H9 (cell line): ENCODE results near the gene ASTN2. TPM values are rescaled to one million over a fixed set of nuclear protein-coding genes. Genes with fewer than 3 reads are reported as not detected.

Experiments
- DNase-seq: peaks from one replicate; pipeline ENCODE4 v3.0.0-alpha.2; 2017
- H2AFZ ChIP-seq: one replicate; pipeline ENCODE4 v1.6.1; 2013; ENCODE audit warnings: mild to moderate bottlenecking, low read length, control low read depth, moderate library complexity
- H2AK5ac ChIP-seq: 2 replicates; pipeline ENCODE4 v1.6.1; 2013; ENCODE audit warnings: low read length, control low read depth, mixed read lengths; ENCODE audit not compliant: insufficient read length
- H2BK120ac ChIP-seq: one replicate; pipeline ENCODE4 v1.6.1; 2013; ENCODE audit warnings: low read depth, mild to moderate bottlenecking, low read length, control low read depth, inconsistent platforms; ENCODE audit not compliant: poor library complexity, severe bottlenecking
- H2BK12ac ChIP-seq: 2 replicates; pipeline ENCODE4 v1.6.1; 2013; ENCODE audit warnings: low read length, control low read depth, mixed read lengths, low read depth; ENCODE audit not compliant: insufficient read length
- H2BK15ac ChIP-seq: 2 replicates; pipeline ENCODE4 v1.6.1; 2013; ENCODE audit warnings: low read depth, low read length, control low read depth
- H2BK20ac ChIP-seq: one replicate; pipeline ENCODE4 v1.6.1; 2013; ENCODE audit warnings: low read depth, mild to moderate bottlenecking, low read length, control low read depth, inconsistent platforms; ENCODE audit not compliant: poor library complexity, severe bottlenecking
- H2BK5ac ChIP-seq: 2 replicates; pipeline ENCODE4 v1.6.1; 2013; ENCODE audit warnings: low read length, control low read depth, mixed read lengths; ENCODE audit not compliant: insufficient read length
- H3K14ac ChIP-seq: 2 replicates; pipeline ENCODE4 v1.6.1; 2013; ENCODE audit warnings: low read length, control low read depth; ENCODE audit not compliant: insufficient read depth
- H3K18ac ChIP-seq: 2 replicates; pipeline ENCODE4 v1.6.1; 2013; ENCODE audit warnings: low read depth, mild to moderate bottlenecking, mixed read lengths, low read length, control low read depth; ENCODE audit not compliant: insufficient read length
- H3K23ac ChIP-seq: 2 replicates; pipeline ENCODE4 v1.6.1; 2013; ENCODE audit warnings: low read length, control low read depth, mixed read lengths, low read depth; ENCODE audit not compliant: insufficient read length
- H3K23me2 ChIP-seq: 2 replicates; pipeline ENCODE4 v1.6.1; 2013; ENCODE audit warnings: low read depth, mild to moderate bottlenecking, mixed read lengths, low read length, control low read depth; ENCODE audit not compliant: insufficient read length, poor library complexity, severe bottlenecking
- H3K27ac ChIP-seq: 2 replicates; pipeline ENCODE4 v1.5.1; 2013; ENCODE audit warnings: low read length, control low read depth, mixed read lengths, low read depth; ENCODE audit not compliant: insufficient read length
- H3K27me3 ChIP-seq: 2 replicates; pipeline ENCODE4 v1.6.1; 2013; ENCODE audit warnings: low read length, control low read depth, inconsistent platforms; ENCODE audit not compliant: insufficient read depth
- H3K4ac ChIP-seq: 2 replicates; pipeline ENCODE4 v1.6.1; 2013; ENCODE audit warnings: low read depth, mild to moderate bottlenecking, control low read depth, inconsistent platforms, low read length, moderate library complexity
- H3K4me1 ChIP-seq: 2 replicates; pipeline ENCODE4 v1.6.1; 2013; ENCODE audit warnings: low read length, control low read depth, inconsistent platforms; ENCODE audit not compliant: insufficient read depth
- H3K4me2 ChIP-seq: 2 replicates; pipeline ENCODE4 v1.6.1; 2013; ENCODE audit warnings: low read length, control low read depth, mixed read lengths; ENCODE audit not compliant: insufficient read length, insufficient read depth
- H3K56ac ChIP-seq: 2 replicates; pipeline ENCODE4 v1.6.1; 2013; ENCODE audit warnings: low read depth, mild to moderate bottlenecking, mixed read lengths, low read length, control low read depth; ENCODE audit not compliant: insufficient read length
- H3K79me1 ChIP-seq: 2 replicates; pipeline ENCODE4 v1.6.1; 2013; ENCODE audit warnings: low read depth, mild to moderate bottlenecking, moderate library complexity, low read length, control low read depth, inconsistent platforms; ENCODE audit not compliant: insufficient read depth, poor library complexity, severe bottlenecking
- H3K79me2 ChIP-seq: 2 replicates; pipeline ENCODE4 v1.6.1; 2013; ENCODE audit warnings: low read length, control low read depth, inconsistent platforms; ENCODE audit not compliant: insufficient read depth
- H3K9ac ChIP-seq: 2 replicates; pipeline ENCODE4 v1.6.1; 2013; ENCODE audit warnings: low read length, control low read depth, mixed read lengths; ENCODE audit not compliant: insufficient read length; ENCODE audit errors: extremely low read depth
- H3K9me3 ChIP-seq: one replicate; pipeline ENCODE4 v1.6.1; 2013; ENCODE audit warnings: low read depth, low read length, inconsistent platforms; ENCODE audit not compliant: control insufficient read depth
- H3T11ph ChIP-seq: one replicate; pipeline ENCODE4 v1.6.1; 2013; ENCODE audit warnings: mild to moderate bottlenecking, low read length, control low read depth, inconsistent platforms
- H4K20me1 ChIP-seq: one replicate; pipeline ENCODE4 v1.6.1; 2013; ENCODE audit not compliant: control insufficient read depth, insufficient read length, insufficient read depth
- H4K5ac ChIP-seq: 2 replicates; pipeline ENCODE4 v1.6.1; 2013; ENCODE audit warnings: low read depth, mild to moderate bottlenecking, mixed read lengths, low read length, control low read depth; ENCODE audit not compliant: insufficient read length
- H4K8ac ChIP-seq: replicated peaks from 2 replicates; pipeline ENCODE4 v1.6.1; 2013; ENCODE audit warnings: low read length, control low read depth, mixed read lengths, low read depth; ENCODE audit not compliant: insufficient read length
- H4K91ac ChIP-seq: 2 replicates; pipeline ENCODE4 v1.6.1; 2013; ENCODE audit warnings: low read depth, mild to moderate bottlenecking, moderate library complexity, mixed read lengths, low read length, control low read depth; ENCODE audit not compliant: insufficient read length
- H3K27ac Mint-ChIP-seq, 3 experiments: 2 replicates in 2 of 3; 3 replicates in 1 of 3; pipeline ENCODE4 v1.8.0; 2020 to 2021; ENCODE audit warnings: mixed read lengths in 3 of 3, mild to moderate bottlenecking in 1 of 3, moderate library complexity in 1 of 3
- H3K27me3 Mint-ChIP-seq: 2 replicates; pipeline ENCODE4 v1.8.0; 2021; ENCODE audit warnings: low read depth, mild to moderate bottlenecking, moderate library complexity, mixed read lengths
- H3K36me3 Mint-ChIP-seq, 3 experiments: 2 replicates in 2 of 3; 3 replicates in 1 of 3; pipeline ENCODE4 v1.8.0; 2020 to 2021; ENCODE audit warnings: low read depth in 3 of 3, mixed read lengths in 3 of 3; ENCODE audit not compliant: insufficient read depth in 1 of 3
- H3K4me1 Mint-ChIP-seq, 2 experiments: 2 replicates each; pipeline ENCODE4 v1.8.0; 2020; ENCODE audit warnings: mixed read lengths in 2 of 2
- H3K4me3 Mint-ChIP-seq, 2 experiments: 2 replicates in 1 of 2; 3 replicates in 1 of 2; pipeline ENCODE4 v1.8.0; 2020 to 2021; ENCODE audit warnings: mild to moderate bottlenecking in 2 of 2, mixed read lengths in 2 of 2, moderate library complexity in 1 of 2
- H3K9me3 Mint-ChIP-seq, 2 experiments: 2 replicates in 1 of 2; 3 replicates in 1 of 2; pipeline ENCODE4 v1.8.0; 2020; ENCODE audit warnings: mild to moderate bottlenecking in 2 of 2, mixed read lengths in 2 of 2, moderate library complexity in 1 of 2
- WGBS: extraction: QIAGEN DNeasy Blood & Tissue Kit; methylation state at CpG from one replicate; pipeline ENCODE4 v1.1.7; 2013; ENCODE audit warnings: missing lambda C conversion rate, low lambda C conversion rate, mixed read lengths; ENCODE audit not compliant: insufficient read length; ENCODE audit errors: extremely low coverage; 5-methylcytosine and 5-hydroxymethylcytosine counted together
- total RNA-seq: library from RNA; stranded (reverse); gene quantifications from 2 replicates; pipeline ENCODE4 v1.2.1, GENCODE V29; 2021
- TF ChIP-seq, protein P1 (sequence below): fragments of 200-600 bp; sonication (generic); conservative IDR thresholded peaks from 3 replicates; pipeline ENCODE4 v1.8.0; 2021; ENCODE audit warnings: antibody characterized with exemption, mild to moderate bottlenecking

ASTN2 gene
- total RNA-seq, 1 experiment from 2014 or later: 9.7 TPM

DNA sequence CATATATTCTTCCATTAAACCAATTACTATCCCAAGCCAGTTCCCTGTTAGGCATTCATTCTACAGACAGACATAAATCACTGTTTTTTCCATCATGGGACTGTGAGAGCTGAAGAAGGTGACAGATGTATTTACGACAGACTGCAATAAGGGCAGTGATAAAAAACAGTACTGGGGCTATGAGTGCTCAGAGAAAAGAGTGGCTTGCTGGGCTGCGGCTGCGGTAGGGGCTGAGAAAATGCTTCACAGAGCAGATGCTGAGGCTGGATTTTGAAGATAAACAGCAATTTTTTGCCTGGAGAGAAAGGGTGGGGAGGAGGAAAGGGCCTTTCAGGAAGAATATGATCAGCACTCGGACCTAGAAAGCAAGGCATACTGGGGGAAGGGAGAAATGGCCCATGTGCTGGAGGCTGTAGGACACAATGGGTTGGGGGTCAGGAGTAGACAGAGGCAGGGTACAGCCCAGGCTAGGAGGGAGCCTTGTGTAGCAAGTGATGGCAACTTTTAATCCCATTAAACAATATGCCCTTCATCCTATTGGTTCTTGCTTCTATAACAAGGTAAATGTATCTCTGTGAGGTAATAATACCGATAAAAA is 279.3 kb downstream of the ASTN2 start:
- H3K9me3 ChIP-seq: no peaks in the 10 kb centered on the region
- no peak overlapping the region for H3K56ac ChIP-seq
- no peak overlapping the region for H2BK5ac ChIP-seq
- H3K18ac ChIP-seq: no peak overlapping the region
- no peak overlapping the region for H3K4ac ChIP-seq
- no peak overlapping the region for H2BK20ac ChIP-seq
- no peak overlapping the region for H4K91ac ChIP-seq
- H3K9ac ChIP-seq: no peak overlapping the region
- H4K8ac ChIP-seq: no peak overlapping the region
- H3K23ac ChIP-seq: no peak overlapping the region
- H3K23me2 ChIP-seq: no peaks in the 10 kb centered on the region
- H3K27ac ChIP-seq: no peak overlapping the region
- no peak overlapping the region for H4K5ac ChIP-seq
- DNase-seq: no peak
- H2AFZ ChIP-seq: no peak overlapping the region
- H3K14ac ChIP-seq: no peak overlapping the region
- TF ChIP-seq, protein P1, sequence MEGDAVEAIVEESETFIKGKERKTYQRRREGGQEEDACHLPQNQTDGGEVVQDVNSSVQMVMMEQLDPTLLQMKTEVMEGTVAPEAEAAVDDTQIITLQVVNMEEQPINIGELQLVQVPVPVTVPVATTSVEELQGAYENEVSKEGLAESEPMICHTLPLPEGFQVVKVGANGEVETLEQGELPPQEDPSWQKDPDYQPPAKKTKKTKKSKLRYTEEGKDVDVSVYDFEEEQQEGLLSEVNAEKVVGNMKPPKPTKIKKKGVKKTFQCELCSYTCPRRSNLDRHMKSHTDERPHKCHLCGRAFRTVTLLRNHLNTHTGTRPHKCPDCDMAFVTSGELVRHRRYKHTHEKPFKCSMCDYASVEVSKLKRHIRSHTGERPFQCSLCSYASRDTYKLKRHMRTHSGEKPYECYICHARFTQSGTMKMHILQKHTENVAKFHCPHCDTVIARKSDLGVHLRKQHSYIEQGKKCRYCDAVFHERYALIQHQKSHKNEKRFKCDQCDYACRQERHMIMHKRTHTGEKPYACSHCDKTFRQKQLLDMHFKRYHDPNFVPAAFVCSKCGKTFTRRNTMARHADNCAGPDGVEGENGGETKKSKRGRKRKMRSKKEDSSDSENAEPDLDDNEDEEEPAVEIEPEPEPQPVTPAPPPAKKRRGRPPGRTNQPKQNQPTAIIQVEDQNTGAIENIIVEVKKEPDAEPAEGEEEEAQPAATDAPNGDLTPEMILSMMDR: no peak
- no peak overlapping the region for H2AK5ac ChIP-seq
- no peaks in the 10 kb centered on the region for H3K36me3 Mint-ChIP-seq
- H4K20me1 ChIP-seq: no peaks in the 10 kb centered on the region
- H2BK15ac ChIP-seq: no peak overlapping the region
- peaks cover 4% of the 10 kb centered on the region; the same call in 1 of the 2 replicates for H3K4me1 ChIP-seq
- no CpG with 5 or more reads among the region's 5 CpGs for WGBS
- H2BK120ac ChIP-seq: no peak overlapping the region
- peaks cover 0 to 3% of the 10 kb centered on the region in 2 experiments; a peak in 1 of 5 replicates for H3K9me3 Mint-ChIP-seq
- H3K4me1 Mint-ChIP-seq: peaks cover 28 to 36% of the 10 kb centered on the region in 2 experiments
- no peak overlapping the region for H3K4me2 ChIP-seq
- no peak overlapping the region for H3K4me3 Mint-ChIP-seq
- H3K27ac Mint-ChIP-seq: peak overlapping the region in 1 of 3 experiments; percentile 71; a peak in 1 of 7 replicates
- H3K79me2 ChIP-seq: no peaks in the 10 kb centered on the region
- no peaks in the 10 kb centered on the region for H3K27me3 ChIP-seq
- no peak overlapping the region for H2BK12ac ChIP-seq
- H3K27me3 Mint-ChIP-seq: peaks cover 2% of the 10 kb centered on the region; the same call in 1 of the 2 replicates
- no peaks in the 10 kb centered on the region for H3K79me1 ChIP-seq
- H3T11ph ChIP-seq: no peak overlapping the region
